WTC11 (cell line): Measurements from ENCODE around the gene PIGS. TPM values are rescaled to one million over a fixed set of nuclear protein-coding genes. Genes with fewer than 3 reads are reported as not detected.
"Not testable (repeated sequence)": the region's sequence is repeated elsewhere in the genome, so short reads cannot be mapped to it uniquely, and the experiment has no call there.

Experiments used
- ATAC-seq: fragments of 200-7000 bp; cut with Tn5 transposase; 2 replicates; pipeline ENCODE4 v1.10.0; 2021; ENCODE audit warnings: mild to moderate bottlenecking, moderate library complexity
- CTCF ChIA-PET: fragments of 300-600 bp; sonication (Branson Sonifier 250); formaldehyde crosslinking; loops from one replicate; lab custom pipeline; 2021; ENCODE audit warnings: antibody characterized with exemption; lab: Charles Lee
- POLR2A ChIA-PET: fragments of 350-600 bp; sonication (Branson Sonifier 250); formaldehyde crosslinking; loops from one replicate; lab custom pipeline; 2021; ENCODE audit warnings: antibody characterized with exemption; lab: Charles Lee
- DNase-seq: peaks from one replicate; pipeline ENCODE4 v3.0.0; 2021; ENCODE audit warnings: low spot score
- H3K27ac Mint-ChIP-seq: 2 replicates; pipeline ENCODE4 v1.8.0; 2021; ENCODE audit warnings: mixed read lengths
- H3K27me3 Mint-ChIP-seq: 2 replicates; pipeline ENCODE4 v1.8.0; 2021; ENCODE audit warnings: low read depth, mild to moderate bottlenecking, moderate library complexity, mixed read lengths
- H3K36me3 Mint-ChIP-seq: 2 replicates; pipeline ENCODE4 v1.8.0; 2021; ENCODE audit warnings: mixed read lengths
- H3K4me1 Mint-ChIP-seq: 2 replicates; pipeline ENCODE4 v1.8.0; 2022; ENCODE audit warnings: mixed read lengths
- H3K4me3 Mint-ChIP-seq: 2 replicates; pipeline ENCODE4 v1.8.0; 2021; ENCODE audit warnings: mild to moderate bottlenecking, moderate library complexity, mixed read lengths
- H3K9me3 Mint-ChIP-seq: 2 replicates; pipeline ENCODE4 v1.8.0; 2021; ENCODE audit warnings: mixed read lengths
- CBFB ChIP-seq: sonication (generic); formaldehyde crosslinking; IDR thresholded peaks from 2 replicates; pipeline ENCODE4 v1.8.1; 2022; ENCODE audit warnings: mild to moderate bottlenecking, low read depth, missing genetic modification reagents
- CREM ChIP-seq: sonication (generic); formaldehyde crosslinking; IDR thresholded peaks from 2 replicates; pipeline ENCODE4 v1.8.1; 2022; ENCODE audit warnings: mild to moderate bottlenecking, missing genetic modification reagents, moderate library complexity
- FOXK1 ChIP-seq: sonication (generic); formaldehyde crosslinking; IDR thresholded peaks from 2 replicates; pipeline ENCODE4 v1.8.0; 2022; ENCODE audit warnings: mild to moderate bottlenecking, moderate library complexity, missing genetic modification reagents
- FOXP1 ChIP-seq: sonication (generic); formaldehyde crosslinking; IDR thresholded peaks from 2 replicates; pipeline ENCODE4 v1.8.0; 2022; ENCODE audit warnings: missing genetic modification reagents, mild to moderate bottlenecking, moderate library complexity, borderline replicate concordance
- GABPB1 ChIP-seq: sonication (generic); formaldehyde crosslinking; IDR thresholded peaks from 2 replicates; pipeline ENCODE4 v1.8.1; 2023; ENCODE audit warnings: mild to moderate bottlenecking, missing genetic modification reagents
- NFATC4 ChIP-seq: fragments of 250-450 bp; sonication (Bioruptor Pico); IDR thresholded peaks from 2 replicates; pipeline ENCODE4 v1.9.0; 2021; ENCODE audit warnings: mild to moderate bottlenecking
- NFYB ChIP-seq: sonication (generic); formaldehyde crosslinking; conservative IDR thresholded peaks from 2 replicates; pipeline ENCODE4 v1.8.0; 2022; ENCODE audit warnings: low read depth, missing genetic modification reagents
- TCF7 ChIP-seq: sonication (generic); formaldehyde crosslinking; IDR thresholded peaks from 2 replicates; pipeline ENCODE4 v1.8.0; 2022; ENCODE audit warnings: mild to moderate bottlenecking, low read depth, missing genetic modification reagents, moderate library complexity
- TEAD1 ChIP-seq: sonication (generic); formaldehyde crosslinking; IDR thresholded peaks from 2 replicates; pipeline ENCODE4 v1.8.0; 2022; ENCODE audit warnings: mild to moderate bottlenecking, missing genetic modification reagents
- ZNF121 ChIP-seq: sonication (generic); formaldehyde crosslinking; IDR thresholded peaks from 2 replicates; pipeline ENCODE4 v1.8.0; 2023; ENCODE audit warnings: missing genetic modification reagents
- ZNF416 ChIP-seq: fragments of 250-450 bp; sonication (Bioruptor Pico); IDR thresholded peaks from 2 replicates; pipeline ENCODE4 v1.9.0; 2021; ENCODE audit warnings: mild to moderate bottlenecking, inconsistent platforms
- total RNA-seq: library from RNA; stranded (reverse); gene quantifications from 3 replicates; pipeline ENCODE4 v1.2.3, GENCODE V29; 2021
- TF ChIP-seq, protein P1 (sequence below): sonication (generic); formaldehyde crosslinking; IDR thresholded peaks from 2 replicates; pipeline ENCODE4 v1.8.1; 2023; ENCODE audit warnings: mild to moderate bottlenecking, moderate library complexity, missing genetic modification reagents
- TF ChIP-seq, protein P2 (sequence below): sonication (generic); formaldehyde crosslinking; IDR thresholded peaks from 2 replicates; pipeline ENCODE4 v1.8.0; 2022; ENCODE audit warnings: mild to moderate bottlenecking, missing genetic modification reagents
- TF ChIP-seq, protein P3 (sequence below): fragments of 250-450 bp; sonication (Bioruptor Pico); IDR thresholded peaks from 2 replicates; pipeline ENCODE4 v1.8.0; 2021; ENCODE audit warnings: mild to moderate bottlenecking
- TF ChIP-seq, protein P4 (sequence below): sonication (generic); formaldehyde crosslinking; IDR thresholded peaks from 2 replicates; pipeline ENCODE4 v1.8.0; 2023; ENCODE audit warnings: missing genetic modification reagents
- TF ChIP-seq, protein P5 (sequence below): sonication (generic); formaldehyde crosslinking; IDR thresholded peaks from 2 replicates; pipeline ENCODE4 v1.8.0; 2022; ENCODE audit warnings: missing genetic modification reagents
- TF ChIP-seq, protein P6 (sequence below): sonication (generic); formaldehyde crosslinking; IDR thresholded peaks from 2 replicates; pipeline ENCODE4 v1.8.0; 2022; ENCODE audit warnings: mild to moderate bottlenecking, missing genetic modification reagents
- TF ChIP-seq, protein P7 (sequence below): sonication (generic); formaldehyde crosslinking; IDR thresholded peaks from 2 replicates; pipeline ENCODE4 v1.8.0; 2022; ENCODE audit warnings: mild to moderate bottlenecking, missing genetic modification reagents
- TF ChIP-seq, protein P8 (sequence below): sonication (generic); formaldehyde crosslinking; IDR thresholded peaks from 2 replicates; pipeline ENCODE4 v1.8.1; 2022; ENCODE audit warnings: low read depth, mild to moderate bottlenecking, moderate library complexity, missing genetic modification reagents, borderline replicate concordance
- TF ChIP-seq, protein P9 (sequence below): sonication (generic); formaldehyde crosslinking; IDR thresholded peaks from 2 replicates; pipeline ENCODE4 v1.8.1; 2023; ENCODE audit warnings: mild to moderate bottlenecking, missing genetic modification reagents
- TF ChIP-seq, protein P10 (sequence below): sonication (generic); formaldehyde crosslinking; IDR thresholded peaks from 2 replicates; pipeline ENCODE4 v1.8.1; 2023; ENCODE audit warnings: mild to moderate bottlenecking, missing genetic modification reagents, moderate library complexity

The PIGS gene
- total RNA-seq, 1 experiment from 2014 or later = 50.6 TPM

DNA sequence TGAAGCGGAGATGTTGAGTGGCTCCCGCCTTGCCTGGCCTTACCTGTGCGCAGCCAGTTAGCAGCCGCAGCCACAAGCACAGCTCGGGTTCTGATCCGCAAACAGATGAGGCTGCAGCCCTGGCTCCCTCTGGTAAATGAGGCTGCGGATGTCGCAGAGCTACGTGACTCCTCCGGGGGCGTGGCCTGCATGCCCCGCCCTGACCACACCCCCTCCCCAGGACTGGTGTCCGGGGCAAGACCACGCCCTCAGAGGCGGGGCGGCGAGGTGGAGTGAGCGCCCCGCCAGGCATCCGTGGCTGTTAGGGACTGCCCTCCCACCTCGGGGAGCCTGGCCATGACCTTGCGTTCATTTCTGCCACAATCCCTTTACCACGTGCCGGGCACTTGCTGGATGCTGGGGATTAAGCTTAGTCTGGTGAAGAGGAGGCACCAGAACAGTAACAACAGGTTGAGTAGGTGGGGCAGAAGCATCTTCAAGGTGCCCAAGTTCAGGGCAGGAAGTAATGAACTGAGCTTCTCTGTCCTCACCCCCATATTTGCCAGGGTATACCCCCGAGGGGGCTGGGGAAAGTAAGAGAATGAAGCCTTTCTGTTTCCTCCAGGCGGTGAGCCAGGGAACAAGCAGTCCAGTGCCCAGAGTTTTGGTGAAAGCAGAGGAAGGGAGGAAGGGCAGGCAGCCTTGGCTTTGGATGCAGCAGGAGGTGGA is 5.6 kb upstream of the PIGS start, which contains the start of gene ALDOC (continued):
- TF ChIP-seq, protein P1, sequence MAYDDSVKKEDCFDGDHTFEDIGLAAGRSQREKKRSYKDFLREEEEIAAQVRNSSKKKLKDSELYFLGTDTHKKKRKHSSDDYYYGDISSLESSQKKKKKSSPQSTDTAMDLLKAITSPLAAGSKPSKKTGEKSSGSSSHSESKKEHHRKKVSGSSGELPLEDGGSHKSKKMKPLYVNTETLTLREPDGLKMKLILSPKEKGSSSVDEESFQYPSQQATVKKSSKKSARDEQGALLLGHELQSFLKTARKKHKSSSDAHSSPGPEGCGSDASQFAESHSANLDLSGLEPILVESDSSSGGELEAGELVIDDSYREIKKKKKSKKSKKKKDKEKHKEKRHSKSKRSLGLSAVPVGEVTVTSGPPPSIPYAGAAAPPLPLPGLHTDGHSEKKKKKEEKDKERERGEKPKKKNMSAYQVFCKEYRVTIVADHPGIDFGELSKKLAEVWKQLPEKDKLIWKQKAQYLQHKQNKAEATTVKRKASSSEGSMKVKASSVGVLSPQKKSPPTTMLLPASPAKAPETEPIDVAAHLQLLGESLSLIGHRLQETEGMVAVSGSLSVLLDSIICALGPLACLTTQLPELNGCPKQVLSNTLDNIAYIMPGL (CRISPR knock-in tag) = no peak
- no peak; the same call in 1 of the 2 replicates for TF ChIP-seq NFYB (CRISPR knock-in tag)
- TF ChIP-seq TCF7 (CRISPR knock-in tag) = no peak
- no peak for TF ChIP-seq ZNF121 (CRISPR knock-in tag)
- TF ChIP-seq, protein P2, sequence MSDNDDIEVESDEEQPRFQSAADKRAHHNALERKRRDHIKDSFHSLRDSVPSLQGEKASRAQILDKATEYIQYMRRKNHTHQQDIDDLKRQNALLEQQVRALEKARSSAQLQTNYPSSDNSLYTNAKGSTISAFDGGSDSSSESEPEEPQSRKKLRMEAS = peak; percentile 89
- TF ChIP-seq, protein P3, sequence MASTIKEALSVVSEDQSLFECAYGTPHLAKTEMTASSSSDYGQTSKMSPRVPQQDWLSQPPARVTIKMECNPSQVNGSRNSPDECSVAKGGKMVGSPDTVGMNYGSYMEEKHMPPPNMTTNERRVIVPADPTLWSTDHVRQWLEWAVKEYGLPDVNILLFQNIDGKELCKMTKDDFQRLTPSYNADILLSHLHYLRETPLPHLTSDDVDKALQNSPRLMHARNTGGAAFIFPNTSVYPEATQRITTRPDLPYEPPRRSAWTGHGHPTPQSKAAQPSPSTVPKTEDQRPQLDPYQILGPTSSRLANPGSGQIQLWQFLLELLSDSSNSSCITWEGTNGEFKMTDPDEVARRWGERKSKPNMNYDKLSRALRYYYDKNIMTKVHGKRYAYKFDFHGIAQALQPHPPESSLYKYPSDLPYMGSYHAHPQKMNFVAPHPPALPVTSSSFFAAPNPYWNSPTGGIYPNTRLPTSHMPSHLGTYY (CRISPR knock-in tag) = 0 out of 2 replicates have a peak, but pooled peaks have one; percentile 24
- TF ChIP-seq, protein P4, sequence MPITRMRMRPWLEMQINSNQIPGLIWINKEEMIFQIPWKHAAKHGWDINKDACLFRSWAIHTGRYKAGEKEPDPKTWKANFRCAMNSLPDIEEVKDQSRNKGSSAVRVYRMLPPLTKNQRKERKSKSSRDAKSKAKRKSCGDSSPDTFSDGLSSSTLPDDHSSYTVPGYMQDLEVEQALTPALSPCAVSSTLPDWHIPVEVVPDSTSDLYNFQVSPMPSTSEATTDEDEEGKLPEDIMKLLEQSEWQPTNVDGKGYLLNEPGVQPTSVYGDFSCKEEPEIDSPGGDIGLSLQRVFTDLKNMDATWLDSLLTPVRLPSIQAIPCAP (CRISPR knock-in tag) = 0 out of 2 replicates have a peak, but pooled peaks have one; percentile 21
- TF ChIP-seq, protein P5, sequence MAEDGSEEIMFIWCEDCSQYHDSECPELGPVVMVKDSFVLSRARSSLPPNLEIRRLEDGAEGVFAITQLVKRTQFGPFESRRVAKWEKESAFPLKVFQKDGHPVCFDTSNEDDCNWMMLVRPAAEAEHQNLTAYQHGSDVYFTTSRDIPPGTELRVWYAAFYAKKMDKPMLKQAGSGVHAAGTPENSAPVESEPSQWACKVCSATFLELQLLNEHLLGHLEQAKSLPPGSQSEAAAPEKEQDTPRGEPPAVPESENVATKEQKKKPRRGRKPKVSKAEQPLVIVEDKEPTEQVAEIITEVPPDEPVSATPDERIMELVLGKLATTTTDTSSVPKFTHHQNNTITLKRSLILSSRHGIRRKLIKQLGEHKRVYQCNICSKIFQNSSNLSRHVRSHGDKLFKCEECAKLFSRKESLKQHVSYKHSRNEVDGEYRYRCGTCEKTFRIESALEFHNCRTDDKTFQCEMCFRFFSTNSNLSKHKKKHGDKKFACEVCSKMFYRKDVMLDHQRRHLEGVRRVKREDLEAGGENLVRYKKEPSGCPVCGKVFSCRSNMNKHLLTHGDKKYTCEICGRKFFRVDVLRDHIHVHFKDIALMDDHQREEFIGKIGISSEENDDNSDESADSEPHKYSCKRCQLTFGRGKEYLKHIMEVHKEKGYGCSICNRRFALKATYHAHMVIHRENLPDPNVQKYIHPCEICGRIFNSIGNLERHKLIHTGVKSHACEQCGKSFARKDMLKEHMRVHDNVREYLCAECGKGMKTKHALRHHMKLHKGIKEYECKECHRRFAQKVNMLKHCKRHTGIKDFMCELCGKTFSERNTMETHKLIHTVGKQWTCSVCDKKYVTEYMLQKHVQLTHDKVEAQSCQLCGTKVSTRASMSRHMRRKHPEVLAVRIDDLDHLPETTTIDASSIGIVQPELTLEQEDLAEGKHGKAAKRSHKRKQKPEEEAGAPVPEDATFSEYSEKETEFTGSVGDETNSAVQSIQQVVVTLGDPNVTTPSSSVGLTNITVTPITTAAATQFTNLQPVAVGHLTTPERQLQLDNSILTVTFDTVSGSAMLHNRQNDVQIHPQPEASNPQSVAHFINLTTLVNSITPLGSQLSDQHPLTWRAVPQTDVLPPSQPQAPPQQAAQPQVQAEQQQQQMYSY (CRISPR knock-in tag) = 0 out of 2 replicates have a peak, but pooled peaks have one; percentile 14
- TF ChIP-seq, protein P6, sequence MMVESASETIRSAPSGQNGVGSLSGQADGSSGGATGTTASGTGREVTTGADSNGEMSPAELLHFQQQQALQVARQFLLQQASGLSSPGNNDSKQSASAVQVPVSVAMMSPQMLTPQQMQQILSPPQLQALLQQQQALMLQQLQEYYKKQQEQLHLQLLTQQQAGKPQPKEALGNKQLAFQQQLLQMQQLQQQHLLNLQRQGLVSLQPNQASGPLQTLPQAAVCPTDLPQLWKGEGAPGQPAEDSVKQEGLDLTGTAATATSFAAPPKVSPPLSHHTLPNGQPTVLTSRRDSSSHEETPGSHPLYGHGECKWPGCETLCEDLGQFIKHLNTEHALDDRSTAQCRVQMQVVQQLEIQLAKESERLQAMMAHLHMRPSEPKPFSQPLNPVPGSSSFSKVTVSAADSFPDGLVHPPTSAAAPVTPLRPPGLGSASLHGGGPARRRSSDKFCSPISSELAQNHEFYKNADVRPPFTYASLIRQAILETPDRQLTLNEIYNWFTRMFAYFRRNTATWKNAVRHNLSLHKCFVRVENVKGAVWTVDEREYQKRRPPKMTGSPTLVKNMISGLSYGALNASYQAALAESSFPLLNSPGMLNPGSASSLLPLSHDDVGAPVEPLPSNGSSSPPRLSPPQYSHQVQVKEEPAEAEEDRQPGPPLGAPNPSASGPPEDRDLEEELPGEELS (CRISPR knock-in tag) = peak; percentile 71
- TF ChIP-seq, protein P7, sequence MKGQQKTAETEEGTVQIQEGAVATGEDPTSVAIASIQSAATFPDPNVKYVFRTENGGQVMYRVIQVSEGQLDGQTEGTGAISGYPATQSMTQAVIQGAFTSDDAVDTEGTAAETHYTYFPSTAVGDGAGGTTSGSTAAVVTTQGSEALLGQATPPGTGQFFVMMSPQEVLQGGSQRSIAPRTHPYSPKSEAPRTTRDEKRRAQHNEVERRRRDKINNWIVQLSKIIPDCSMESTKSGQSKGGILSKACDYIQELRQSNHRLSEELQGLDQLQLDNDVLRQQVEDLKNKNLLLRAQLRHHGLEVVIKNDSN (CRISPR knock-in tag) = peak; percentile 79
- no peak for TF ChIP-seq CBFB (CRISPR knock-in tag)
- 0 out of 2 replicates have a peak, but pooled peaks have one; percentile 22 for TF ChIP-seq FOXP1 (CRISPR knock-in tag)
- TF ChIP-seq, protein P8, sequence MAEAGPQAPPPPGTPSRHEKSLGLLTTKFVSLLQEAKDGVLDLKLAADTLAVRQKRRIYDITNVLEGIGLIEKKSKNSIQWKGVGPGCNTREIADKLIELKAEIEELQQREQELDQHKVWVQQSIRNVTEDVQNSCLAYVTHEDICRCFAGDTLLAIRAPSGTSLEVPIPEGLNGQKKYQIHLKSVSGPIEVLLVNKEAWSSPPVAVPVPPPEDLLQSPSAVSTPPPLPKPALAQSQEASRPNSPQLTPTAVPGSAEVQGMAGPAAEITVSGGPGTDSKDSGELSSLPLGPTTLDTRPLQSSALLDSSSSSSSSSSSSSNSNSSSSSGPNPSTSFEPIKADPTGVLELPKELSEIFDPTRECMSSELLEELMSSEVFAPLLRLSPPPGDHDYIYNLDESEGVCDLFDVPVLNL (CRISPR knock-in tag) = no peak
- TF ChIP-seq, protein P9, sequence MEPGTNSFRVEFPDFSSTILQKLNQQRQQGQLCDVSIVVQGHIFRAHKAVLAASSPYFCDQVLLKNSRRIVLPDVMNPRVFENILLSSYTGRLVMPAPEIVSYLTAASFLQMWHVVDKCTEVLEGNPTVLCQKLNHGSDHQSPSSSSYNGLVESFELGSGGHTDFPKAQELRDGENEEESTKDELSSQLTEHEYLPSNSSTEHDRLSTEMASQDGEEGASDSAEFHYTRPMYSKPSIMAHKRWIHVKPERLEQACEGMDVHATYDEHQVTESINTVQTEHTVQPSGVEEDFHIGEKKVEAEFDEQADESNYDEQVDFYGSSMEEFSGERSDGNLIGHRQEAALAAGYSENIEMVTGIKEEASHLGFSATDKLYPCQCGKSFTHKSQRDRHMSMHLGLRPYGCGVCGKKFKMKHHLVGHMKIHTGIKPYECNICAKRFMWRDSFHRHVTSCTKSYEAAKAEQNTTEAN = no peak
- no peak for TF ChIP-seq NFATC4 (CRISPR knock-in tag)
- TF ChIP-seq TEAD1 (CRISPR knock-in tag) = peak; percentile 46; the same call in 1 of the 2 replicates
- 0 out of 2 replicates have a peak, but pooled peaks have one; percentile 68 for TF ChIP-seq FOXK1 (CRISPR knock-in tag)
- TF ChIP-seq CREM (CRISPR knock-in tag) = 0 out of 2 replicates have a peak, but pooled peaks have one; percentile 69
- TF ChIP-seq, protein P10, sequence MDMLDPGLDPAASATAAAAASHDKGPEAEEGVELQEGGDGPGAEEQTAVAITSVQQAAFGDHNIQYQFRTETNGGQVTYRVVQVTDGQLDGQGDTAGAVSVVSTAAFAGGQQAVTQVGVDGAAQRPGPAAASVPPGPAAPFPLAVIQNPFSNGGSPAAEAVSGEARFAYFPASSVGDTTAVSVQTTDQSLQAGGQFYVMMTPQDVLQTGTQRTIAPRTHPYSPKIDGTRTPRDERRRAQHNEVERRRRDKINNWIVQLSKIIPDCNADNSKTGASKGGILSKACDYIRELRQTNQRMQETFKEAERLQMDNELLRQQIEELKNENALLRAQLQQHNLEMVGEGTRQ (CRISPR knock-in tag) = peak; percentile 82
- TF ChIP-seq GABPB1 (CRISPR knock-in tag) = no peak
- TF ChIP-seq ZNF416 (CRISPR knock-in tag) = no peak

DNA sequence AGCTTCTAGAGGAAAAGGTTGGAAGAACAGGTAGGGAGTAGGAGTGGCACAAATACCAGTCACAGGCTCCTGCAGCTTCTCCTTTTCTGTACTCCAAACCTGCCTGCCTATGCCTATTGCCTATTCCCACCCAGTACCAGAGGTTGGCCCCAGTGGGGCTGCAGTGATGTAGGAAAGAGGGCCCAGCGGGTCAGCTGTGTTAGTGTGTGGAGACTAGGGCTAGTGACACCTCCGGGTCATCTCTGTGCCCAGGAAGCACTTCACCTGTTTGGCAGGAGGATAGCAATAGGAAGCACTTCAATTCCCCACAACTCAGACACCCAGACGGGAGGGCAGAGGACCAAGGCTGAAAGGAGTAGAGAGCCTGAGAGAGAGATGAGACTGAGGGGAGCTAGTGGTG is 4.7 kb upstream of the PIGS start:
- ChIA-PET CTCF (interaction anchor here (0.8 to 3.6 kb wide), 5 partner anchors 10 to 77 kb away, joined by 3 to 26 read pairs (median 7); partner anchors contain the start of gene BLTP2), POLR2A (interaction anchor here (1.1 to 1.3 kb wide), 4 partner anchors 23 to 326 kb away, joined by 3 to 8 read pairs (median 4); partner anchors contain the start of genes DHRS13, SDF2, SUPT6H and UNC119)
- not testable (repeated sequence) for H3K27ac Mint-ChIP-seq, H3K27me3 Mint-ChIP-seq, ATAC-seq, DNase-seq, H3K9me3 Mint-ChIP-seq
- Mint-ChIP-seq H3K4me1 (peaks cover 17% of the 10 kb centered on the region), H3K36me3 (peaks cover 43% of the 10 kb centered on the region), H3K4me3 (peak overlapping the region; percentile 75)
